ENCODE results near the gene MRPS15. TPM values are rescaled to one million over a fixed set of nuclear protein-coding genes. Genes with fewer than 3 reads are reported as not detected.

Gene MRPS15
- total RNA-seq, 1 experiment from 2014 or later: 98.7 TPM

GRCh38 chr1:36455386-36455785 lies 8.8 kb downstream of the MRPS15 start:
- no peak for TF ChIP-seq ZBTB33 (IDR thresholded peaks at IDR 0.05; ENCODE audit: extremely low read depth, insufficient replicate concordance, low read length)
- TF ChIP-seq ZNF274 (IDR thresholded peaks at IDR 0.05; ENCODE audit: low read depth, low read length): no peak
- TF ChIP-seq ZFX (IDR thresholded peaks at IDR 0.05): no peak
- no peak for TF ChIP-seq CBX3 (IDR thresholded peaks at IDR 0.05; ENCODE audit: low read depth)
- no peak for TF ChIP-seq JUND (IDR thresholded peaks at IDR 0.05)
- TF ChIP-seq FOSL1 (IDR thresholded peaks at IDR 0.05; ENCODE audit: low read depth): no peak
- no peak for TF ChIP-seq SP1 (IDR thresholded peaks at IDR 0.05; ENCODE audit: low read depth)
- TF ChIP-seq POLR2A (IDR thresholded peaks at IDR 0.05; ENCODE audit: borderline replicate concordance, extremely low read depth, insufficient read depth, insufficient read length): no peak
- no peak for TF ChIP-seq SIN3A (IDR thresholded peaks at IDR 0.05; ENCODE audit: low read depth)
- TF ChIP-seq SRF (IDR thresholded peaks at IDR 0.05; ENCODE audit: low read depth): no peak
- TF ChIP-seq YY1 (IDR thresholded peaks at IDR 0.05; ENCODE audit: extremely low read depth, insufficient replicate concordance, low read depth, low read length): no peak
- TF ChIP-seq RAD21 (IDR thresholded peaks at IDR 0.05; ENCODE audit: low read depth): no peak
- TF ChIP-seq EZH2phosphoT487 (IDR thresholded peaks at IDR 0.05; ENCODE audit: borderline replicate concordance): no peak
- TF ChIP-seq EZH2 (IDR thresholded peaks at IDR 0.05): no peak
- TF ChIP-seq POLR2AphosphoS5 (IDR thresholded peaks at IDR 0.05; ENCODE audit: low read depth, low read length): no peak
- no peak for TF ChIP-seq MAX (IDR thresholded peaks at IDR 0.05)
- no peak for TF ChIP-seq EGR1 (IDR thresholded peaks at IDR 0.05; ENCODE audit: low read depth)
- no peak for TF ChIP-seq ATF3 (IDR thresholded peaks at IDR 0.05)
- Histone ChIP-seq H3K27ac (ENCODE audit: low read depth, low read length) (no peak overlapping the region), H3K36me3 (ENCODE audit: control insufficient read depth in 1 of 2, insufficient read depth in 2 of 2, low read length in 2 of 2) (peaks cover 18 to 37% of the 10 kb centered on the region in 2 experiments), H3K9me3 (ENCODE audit: control insufficient read depth in 1 of 2, insufficient read depth in 1 of 2, low read depth in 1 of 2, low read length in 2 of 2) (no peaks in the 10 kb centered on the region), H3K4me2 (ENCODE audit: low read length) (no peak overlapping the region), H4K20me1 (ENCODE audit: insufficient read depth) (no peaks in the 10 kb centered on the region), H3K27me3 (ENCODE audit: insufficient read depth, low read length) (no peaks in the 10 kb centered on the region), H2AFZ (ENCODE audit: low read depth, low read length, poor library complexity, severe bottlenecking) (no peak overlapping the region), H3K9ac (ENCODE audit: low read length) (no peak overlapping the region), H3K9me2 (ENCODE audit: insufficient read depth) (no peaks in the 10 kb centered on the region), H3K79me2 (ENCODE audit: insufficient read depth, low read length) (no peaks in the 10 kb centered on the region), H3K4me3 (replicated peaks in 1 of 2; ENCODE audit: low read depth in 1 of 2, low read length in 2 of 2) (no peak overlapping the region), H3K4me1 (ENCODE audit: control insufficient read depth in 1 of 2, insufficient read depth in 2 of 2, low read length in 2 of 2) (peaks cover 3 to 21% of the 10 kb centered on the region in 2 experiments; a peak in 2 of 4 replicates)
- ChIA-PET RAD21 (ENCODE audit: low non-redundant PET in 1 of 2, low total read pairs in 2 of 2, uncharacterized antibody in 2 of 2, unreplicated experiment in 2 of 2) (no interaction called here), CTCF (interaction anchor here (1.3 kb wide), 1 partner anchor 9 kb away, joined by 3 read pairs; the partner anchor contains the start of gene MRPS15), POLR2A (no interaction called here)
- intact Hi-C loops (cut with micrococcal nuclease): no loop called here
- ATAC-seq: no peak
- no TSS peak for BruUV-seq (replicated peaks)
- no peak for DNase-seq (ENCODE audit: low read depth, low spot score)

Measured in HCT116 (cell line).